GM21825 (cell line): Measurements from ENCODE around the gene NANOGP8.
"Not testable (repeated sequence)": the region's sequence is repeated elsewhere in the genome, so short reads cannot be mapped to it uniquely, and the experiment has no call there.

ENCODE experiments used
- ATAC-seq: cut with Tn5 transposase; IDR thresholded peaks from one replicate; pipeline ENCODE4 v1.9.1; 2021; ENCODE audit warnings: mild to moderate bottlenecking, moderate library complexity; ENCODE audit not compliant: unreplicated experiment

The NANOGP8 gene

DNA sequence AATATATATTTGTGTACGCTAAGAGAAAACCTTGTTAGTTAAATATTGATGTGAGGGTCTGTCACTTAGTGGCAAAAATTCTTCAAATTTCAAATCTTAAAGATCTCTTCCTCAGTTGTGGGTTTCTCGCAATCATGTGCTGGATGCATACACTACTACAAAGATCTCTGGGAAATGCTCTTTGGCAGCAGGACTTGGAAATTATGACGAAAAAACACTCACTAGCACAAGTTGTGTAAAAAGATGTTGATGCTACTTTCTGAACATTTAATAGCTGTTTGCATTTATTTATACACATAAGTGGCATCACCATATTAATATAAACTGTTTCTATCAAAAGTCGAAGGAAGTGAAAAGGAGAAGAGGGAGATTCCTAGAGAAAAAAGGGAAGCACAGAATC, 10.8 kb upstream of the NANOGP8 start:
- no peak for ATAC-seq

DNA sequence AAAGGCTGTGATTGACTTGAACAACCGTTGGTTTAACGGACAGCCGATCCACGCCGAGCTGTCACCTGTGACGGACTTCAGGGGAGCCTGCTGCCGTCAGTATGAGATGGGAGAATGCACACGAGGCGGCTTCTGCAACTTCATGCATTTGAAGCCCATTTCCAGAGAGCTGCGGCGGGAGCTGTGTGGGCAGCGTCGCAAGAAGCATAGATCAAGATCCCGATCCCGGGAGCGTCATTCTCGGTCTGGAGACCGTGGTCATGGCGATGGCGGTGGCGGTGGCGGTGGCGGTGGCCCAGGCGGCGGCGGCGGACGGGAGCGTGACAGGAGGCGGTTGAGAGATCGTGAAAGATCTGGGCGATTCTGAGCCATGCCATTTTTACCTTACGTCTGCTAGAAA, 7.8 kb upstream of the NANOGP8 start:
- ATAC-seq = no peak

DNA sequence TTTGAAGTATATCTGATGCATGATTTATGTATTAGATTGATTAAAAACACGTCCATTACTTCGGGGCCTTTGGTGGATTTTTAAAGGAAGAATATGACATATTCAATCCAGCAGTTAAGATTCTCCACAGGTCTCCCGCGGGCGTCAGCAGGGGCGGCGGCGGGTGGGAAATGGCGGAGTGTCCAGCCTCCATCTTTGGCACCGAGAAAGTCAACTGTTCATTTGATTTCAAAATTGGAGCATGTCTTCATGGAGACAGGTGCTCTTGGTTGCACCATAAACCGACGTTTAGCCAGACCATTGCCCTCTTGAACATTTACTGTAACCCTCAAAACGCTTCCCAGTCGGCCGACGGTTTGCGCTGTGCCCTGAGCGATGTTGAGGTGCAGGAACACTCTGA, 7.2 kb upstream of the NANOGP8 start:
- no peak for ATAC-seq

DNA sequence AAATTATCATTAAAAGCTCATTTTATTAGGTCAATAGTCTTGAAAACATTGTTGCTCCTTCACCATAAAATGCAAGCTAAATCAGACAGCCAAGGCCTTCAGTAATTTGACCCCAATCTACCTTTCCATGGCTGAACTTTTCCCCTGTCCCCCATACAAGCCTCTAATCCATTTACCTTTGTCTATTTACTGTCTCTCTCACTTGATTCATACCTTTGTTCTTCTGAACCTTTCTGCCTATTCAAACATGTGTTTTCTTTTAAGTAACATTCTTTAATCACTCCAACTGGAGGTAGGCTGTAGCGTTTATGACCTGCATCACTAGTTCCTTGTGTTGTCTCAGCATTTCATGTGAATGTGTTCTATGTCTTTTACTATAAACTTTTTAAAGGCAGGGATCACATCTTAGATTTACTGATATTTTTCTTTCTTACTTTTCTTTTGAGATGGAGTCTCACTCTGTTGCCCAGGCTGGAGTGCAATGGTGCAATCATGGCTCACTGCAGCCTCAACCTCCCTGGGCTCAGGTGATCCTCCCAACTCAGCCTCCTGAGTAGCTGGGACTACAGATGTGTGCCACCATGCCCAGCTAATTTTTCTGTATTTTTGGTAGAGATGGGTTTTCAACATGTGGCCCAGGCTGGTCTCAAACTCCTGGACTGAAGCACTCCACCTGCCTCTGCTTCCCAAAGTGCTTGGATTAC, 5.2 kb upstream of the NANOGP8 start:
- ATAC-seq = no peak

DNA sequence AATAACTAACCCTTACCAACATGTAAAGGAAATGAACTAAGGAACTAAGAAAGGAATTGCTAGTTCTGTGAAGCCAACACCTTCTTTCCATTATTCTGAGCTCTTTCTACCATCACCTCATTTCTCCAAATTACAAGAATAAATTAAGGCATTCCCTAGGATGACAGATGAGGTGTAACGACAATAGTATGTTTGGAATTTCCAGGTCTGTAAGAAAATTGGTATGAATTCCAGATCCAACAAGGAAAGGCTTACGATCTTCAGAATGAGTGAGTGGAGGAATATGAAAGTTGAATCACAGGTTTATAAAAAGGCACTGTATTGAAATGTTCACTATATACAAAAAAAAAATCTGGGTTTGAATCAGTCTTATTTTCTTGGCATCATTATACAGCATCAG, 4.5 kb upstream of the NANOGP8 start:
- ATAC-seq = no peak

DNA sequence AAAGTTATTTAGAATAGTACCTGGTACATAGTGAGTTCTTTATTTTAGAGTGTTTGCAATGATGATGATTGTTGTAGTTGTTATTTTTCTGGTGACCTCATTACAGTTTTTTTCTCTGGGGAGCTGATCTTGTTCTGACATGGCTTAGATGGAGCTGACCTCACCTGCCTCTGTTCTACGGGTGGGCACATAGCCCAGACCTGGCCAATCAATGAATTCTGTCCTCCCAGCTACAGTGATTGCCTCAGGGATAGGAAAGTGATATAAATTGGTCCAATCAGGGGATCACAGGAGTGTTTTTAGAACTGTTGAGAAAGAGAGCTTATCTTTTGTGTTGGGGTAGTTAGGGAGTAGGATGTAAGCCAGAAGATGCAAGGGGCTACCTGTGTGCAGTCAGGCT, 3.2 kb upstream of the NANOGP8 start:
- ATAC-seq = no peak

DNA sequence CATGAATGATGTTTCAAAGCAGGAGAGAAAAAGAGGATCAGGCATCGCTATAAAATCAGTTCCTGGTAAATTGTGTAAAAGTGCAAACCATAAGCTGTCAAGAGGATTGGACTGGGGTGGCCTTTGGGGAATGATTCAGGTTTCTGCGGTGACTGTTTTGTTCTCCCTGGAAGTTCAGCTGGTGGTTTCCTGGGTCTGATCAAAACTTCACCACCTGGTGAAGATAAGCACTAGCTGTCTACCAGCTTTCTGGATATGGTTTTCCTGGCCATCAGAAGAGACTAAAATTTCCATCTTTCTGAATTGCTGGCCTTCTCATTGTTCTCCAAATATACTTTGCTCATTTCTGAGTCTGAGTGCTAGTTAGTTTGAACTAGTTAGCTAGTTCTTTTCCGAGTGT, 2.7 kb upstream of the NANOGP8 start:
- ATAC-seq = no peak

DNA sequence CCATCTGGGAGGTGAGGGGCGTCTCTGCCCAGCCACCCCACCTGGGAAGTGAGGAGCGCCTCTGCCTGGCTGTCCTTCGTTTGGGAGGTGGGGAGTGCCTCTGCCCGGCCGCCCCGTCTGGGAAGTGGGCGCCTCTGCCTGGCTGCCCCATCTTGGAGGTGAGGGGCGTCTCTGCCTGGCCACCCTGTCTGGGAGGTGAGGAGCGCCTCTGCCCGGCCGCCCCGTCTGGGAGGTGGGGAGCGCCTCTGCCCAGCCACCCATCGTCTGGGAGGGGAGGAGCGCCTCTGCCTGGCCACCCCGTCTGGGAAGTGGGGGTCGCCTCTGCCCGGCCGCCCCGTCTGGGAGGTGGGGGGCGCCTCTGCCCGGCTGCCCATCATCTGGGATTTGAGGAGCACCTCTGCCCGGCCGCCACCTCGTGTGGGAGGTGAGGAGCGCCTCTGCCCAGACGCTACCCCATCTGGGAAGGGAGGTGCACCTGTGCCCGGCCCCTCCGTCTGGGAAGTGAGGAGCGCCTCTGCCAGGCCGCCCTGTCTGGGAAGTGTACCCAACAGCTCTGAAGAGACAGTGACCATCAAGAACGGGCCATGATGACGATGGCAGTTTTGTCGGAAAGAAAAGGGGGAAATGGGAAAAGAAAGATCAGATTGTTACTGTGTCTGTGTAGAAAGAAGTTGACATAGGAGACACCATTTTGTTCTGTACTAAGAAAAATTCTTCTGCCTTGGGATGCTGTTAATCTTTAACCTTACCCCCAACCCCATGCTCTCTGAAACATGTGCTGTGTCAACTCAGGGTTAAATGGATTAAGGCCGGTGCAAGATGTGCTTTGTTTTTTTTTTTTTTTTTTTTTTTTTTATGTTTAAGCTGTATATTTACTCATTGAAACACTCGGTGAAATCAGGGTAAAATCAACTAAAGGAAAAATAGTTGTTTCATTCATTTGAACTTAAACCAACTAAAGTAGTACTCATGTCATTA, 2.4 kb downstream of the NANOGP8 start:
- not testable (repeated sequence) for ATAC-seq

DNA sequence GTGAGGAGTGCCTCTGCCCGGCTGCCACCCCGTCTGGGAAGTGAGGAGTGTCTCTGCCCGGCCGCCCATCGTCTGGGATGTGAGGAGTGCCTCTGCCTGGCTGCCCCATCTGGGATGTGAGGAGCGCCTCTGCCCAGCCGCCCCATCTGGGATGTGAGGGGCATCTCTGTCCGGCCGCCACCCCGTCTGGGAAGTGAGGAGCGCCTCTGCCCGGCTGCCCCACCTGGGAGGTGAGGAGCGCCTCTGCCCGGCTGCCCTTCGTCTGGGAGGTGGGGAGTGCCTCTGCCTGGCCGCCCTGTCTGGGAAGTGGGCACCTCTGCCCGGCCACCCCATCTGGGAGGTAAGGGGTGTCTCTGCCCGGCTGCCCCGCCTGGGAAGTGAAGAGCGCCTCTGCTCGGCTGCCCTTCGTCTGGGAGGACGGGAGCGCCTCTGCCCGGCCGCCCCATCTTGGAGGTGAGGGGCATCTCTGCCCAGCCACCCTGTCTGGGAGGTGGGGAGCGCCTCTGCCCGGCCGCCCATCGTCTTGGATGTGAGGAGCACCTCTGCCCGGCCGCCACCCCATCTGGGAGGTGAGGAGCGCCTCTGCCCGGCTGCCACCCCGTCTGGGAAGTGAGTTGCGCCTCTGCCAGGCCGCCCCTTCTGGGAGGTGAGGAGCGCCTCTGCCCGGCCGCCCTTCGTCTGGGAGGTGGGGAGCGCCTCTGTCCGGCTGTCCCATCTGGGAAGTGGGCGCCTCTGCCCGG, 3.3 kb downstream of the NANOGP8 start:
- ATAC-seq = not testable (repeated sequence)

DNA sequence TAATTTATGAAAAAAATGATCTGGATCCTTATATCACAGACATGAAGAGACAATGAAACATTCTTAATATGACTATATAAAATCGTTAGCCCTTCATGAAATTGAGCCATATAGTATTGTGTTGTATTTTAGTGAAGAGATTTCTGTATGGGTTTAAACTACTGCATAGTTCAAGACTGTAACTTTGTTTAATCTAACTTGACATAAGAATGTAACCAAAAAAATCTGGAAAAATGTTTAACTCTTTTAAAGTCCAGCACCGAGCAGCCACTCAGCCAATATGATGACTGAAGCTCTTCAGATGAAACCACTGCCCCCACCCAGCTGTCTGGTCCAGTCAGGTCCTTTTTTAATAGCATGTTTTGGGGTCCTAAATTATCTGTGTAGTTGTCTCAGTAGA, 4.9 kb downstream of the NANOGP8 start:
- no peak for ATAC-seq

DNA sequence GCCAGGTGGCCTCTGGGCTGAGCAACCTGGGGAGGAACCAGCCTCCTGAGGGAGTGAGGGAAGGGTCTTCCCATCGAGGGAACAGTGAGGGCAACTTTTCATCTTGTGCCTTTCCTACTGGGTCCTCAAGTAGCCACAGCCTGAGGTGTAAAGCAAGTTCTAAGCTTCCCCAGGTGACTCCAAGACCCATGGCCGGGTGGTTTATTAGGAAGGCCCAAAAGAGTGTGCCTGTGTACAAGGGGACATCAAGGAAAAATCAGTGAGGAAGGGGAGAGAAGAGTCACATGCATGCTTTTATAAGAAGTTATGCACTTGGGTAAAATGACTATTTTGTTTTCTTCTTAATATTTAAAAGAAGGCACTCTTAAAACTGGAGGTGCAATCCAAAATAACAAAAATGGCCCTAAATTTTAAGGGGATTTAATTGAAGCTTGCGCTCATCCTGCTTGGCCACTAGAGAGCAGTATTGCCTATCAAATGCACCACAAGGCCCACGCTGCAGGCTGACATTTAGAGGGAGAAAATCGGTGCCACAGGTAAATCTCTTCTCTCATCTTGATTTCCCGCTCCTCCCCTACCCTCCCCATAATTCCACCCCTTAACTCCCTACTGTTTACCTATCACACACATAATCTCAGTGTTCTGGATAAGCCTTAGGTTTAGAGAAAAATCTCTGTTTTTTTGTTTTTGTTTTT, 6.7 kb downstream of the NANOGP8 start:
- ATAC-seq = no peak

DNA sequence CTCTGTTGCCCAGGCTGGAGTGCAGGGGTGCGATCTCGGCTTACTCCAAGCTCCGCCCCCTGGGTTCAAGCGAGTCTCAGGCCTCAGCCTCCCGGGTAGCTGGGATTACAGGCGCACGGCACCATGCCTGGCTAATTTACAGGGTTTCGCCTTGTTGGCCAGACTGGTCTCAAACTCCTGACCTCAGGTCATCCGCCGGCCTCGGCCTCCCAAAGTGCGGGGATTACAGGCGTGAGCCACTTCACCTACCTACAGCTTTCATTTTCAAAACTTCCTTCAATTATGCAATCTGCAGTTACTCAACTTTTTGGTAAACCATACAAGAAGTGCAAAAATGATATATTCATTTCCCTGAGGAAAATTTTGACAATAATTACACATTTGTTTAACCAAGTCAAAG, 14.0 kb downstream of the NANOGP8 start:
- ATAC-seq = no peak

DNA sequence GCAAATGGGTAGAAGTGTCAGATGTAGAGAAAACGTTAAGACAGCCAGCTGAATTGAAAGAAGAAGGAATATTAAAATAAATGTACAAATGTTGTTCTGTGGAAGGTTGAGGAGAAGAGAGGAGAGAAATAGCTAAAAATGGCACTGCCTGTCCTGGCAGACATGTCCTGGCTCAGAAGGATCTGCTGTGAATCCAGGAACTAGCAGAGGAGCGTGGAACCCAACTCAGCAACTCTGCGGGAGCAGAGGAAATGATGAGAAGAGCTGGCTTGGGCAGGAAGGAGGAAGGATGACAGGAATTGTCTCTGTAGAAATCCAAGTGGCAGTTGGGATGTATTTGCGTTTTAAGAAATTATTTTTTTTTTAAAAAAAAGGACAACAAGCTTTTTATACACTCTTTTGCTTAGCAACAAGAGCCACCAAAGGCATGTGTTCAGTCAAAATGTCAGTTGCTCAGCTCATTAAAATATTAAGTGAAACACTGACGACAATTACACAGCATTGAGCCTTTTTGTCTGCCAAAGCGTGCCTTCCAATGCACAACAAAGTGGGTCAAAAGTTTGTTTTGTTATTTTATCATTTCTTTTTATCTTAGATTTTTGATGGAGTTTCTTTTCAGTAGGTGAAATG, 16.1 kb downstream of the NANOGP8 start:
- no peak for ATAC-seq

DNA sequence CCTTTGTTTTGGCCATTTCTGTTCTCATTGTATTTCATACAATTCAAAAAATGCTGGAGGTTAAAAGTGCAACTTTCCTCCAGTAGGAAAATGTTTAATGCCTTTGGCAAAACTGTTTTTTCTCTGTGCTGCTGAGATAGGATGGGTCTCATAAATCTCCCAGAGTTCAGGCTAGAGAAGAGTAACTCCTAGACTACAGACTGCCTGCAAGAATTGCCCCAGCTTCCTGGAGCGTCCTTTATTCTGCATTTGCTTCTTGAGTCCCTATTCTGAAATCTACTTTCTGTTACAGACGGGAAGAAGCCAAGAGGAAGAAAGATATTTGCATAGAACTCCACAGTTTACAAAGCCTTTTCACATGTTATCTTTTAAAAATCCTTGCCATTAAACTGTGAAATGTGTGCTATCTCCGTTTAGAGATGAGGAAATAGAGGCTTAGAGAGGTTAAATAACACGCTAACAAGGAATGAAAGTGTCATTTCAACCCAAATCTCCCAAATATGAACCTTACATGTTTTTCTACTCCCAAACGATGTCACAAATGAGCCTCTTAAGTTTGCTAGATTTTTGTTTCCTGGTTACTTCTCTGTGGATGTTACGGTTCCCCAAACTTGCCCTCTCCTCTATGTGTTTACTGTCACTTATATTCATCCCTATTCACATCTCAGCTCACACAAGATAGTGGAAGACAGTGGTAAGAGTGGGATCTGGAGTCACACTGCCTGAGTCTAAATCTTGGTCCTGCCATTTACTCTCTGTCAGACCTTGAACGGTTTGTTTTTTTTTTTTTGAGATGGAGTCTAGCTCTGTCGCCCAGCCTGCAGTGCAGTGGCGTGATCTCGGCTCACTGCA, 17.4 kb downstream of the NANOGP8 start:
- no peak for ATAC-seq

DNA sequence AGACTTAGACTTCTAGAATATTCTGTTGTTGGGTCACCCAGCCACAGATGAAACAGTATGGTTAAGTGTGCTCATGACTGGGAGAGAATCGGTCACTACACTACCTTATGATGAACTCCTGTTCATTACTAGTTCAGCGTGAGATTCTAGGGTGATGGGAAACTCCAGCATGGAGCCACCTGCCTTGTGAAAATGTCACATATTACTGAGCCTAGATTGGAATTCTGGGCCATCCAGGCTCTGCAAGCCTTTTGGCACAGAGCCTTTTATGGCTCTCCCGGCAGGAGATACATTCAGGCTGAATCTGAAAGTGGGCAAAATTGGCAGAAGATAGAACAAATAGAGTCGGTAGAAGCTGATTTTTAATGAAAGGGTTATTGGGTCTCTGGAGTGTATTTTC, 19.0 kb downstream of the NANOGP8 start:
- no peak for ATAC-seq

DNA sequence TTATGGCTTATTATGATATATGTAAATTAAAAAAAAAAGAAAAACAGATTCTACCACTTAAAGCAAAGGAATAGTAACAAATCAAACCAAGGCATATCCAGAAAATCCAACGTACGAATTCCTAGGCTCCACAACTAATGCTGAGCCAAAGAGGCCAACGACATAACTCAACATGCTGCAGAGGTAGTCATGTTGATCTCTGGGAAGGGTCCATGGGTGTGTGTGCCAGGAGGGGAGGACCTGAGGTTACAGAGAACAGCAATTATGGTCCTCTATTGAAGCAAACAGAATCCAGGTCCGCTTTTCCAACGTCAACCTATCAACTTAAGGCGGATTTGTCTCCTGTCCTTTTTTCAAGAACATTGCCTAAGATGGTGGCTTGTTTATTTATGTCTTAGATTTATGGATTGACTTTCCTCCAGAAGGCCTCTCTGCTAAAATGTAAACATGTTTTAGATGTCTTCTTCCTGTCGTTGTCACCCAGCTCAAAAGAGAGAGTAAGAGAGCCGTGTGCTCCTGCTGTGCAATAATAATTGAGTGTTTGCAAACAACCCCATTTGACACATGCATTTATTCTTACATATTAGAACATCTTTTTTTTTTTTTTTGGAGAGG, 20.4 kb downstream of the NANOGP8 start:
- no peak for ATAC-seq

DNA sequence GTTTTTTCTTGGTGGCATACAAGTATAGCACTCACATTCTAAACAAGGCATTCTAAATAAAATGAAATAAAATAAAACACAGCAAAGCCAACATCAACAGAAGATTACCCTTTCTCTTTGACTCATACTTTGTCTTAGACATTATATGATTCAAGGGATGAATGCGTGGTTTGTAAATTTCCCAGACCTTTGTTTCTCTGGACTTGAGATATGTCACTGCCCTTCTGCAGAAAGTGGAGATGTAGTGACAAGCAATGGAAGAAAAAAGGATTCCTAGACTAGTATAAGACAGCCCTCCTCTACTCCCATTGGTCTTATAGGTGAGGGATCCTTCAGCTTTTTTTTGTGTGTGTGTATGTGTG, 22.4 kb downstream of the NANOGP8 start:
- ATAC-seq = no peak

DNA sequence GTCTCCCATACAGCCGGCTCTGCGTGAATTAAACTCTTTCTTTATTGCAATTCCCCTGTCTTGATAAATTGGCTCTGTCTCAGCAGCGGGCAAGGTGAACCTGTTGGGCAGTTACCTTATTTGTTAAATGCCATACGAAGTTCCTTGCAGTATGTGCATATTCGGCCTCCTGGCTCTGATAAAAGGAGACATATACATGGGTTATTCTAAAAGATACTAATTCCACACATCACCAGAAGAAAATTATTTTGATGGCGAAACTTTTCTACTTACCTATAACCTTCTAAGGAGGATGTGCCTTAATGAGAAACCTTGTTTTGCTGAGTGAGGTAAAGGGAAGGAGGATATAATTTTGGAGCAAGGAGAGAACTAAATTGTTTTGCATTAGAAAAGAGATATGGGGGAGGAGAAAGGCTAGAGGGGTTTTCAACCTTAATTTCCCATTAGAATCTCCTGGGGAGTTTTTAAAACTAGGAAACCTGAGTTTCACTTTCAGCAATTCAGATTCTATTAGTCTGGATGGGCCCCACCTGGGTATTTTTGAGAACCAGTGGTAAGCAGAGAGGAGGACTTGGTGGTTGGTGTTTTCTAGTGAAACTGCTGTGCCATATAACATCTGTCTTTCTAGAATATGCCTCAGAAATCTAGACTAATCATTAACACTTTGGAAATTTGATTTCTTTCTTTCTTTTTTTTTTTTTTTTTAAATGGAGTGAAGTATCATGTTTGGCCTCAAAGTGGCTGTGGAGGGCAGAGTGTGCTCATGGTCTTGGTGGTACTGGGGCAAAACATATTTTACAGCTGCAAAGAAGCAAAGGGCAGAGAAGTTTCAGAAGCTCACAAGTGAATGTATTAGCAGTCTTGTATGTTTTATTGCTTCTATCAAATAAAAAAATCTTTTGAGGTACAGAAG, 23.0 kb downstream of the NANOGP8 start:
- ATAC-seq = peak; percentile 74
